HL-60/S4 (cell line): Measurements from ENCODE around the gene FDX1.

Experiments
- in situ Hi-C: fragments of 300-500 bp; cut with MboI; formaldehyde crosslinking; loops from 2 replicates; pipeline ENCODE4 v1.14.3; 2022; ENCODE audit warnings: low sequenced_read_pairs

The FDX1 gene

GRCh38 chr11:110497231-110497978 lies 67.7 kb downstream of the FDX1 start:
- in situ Hi-C loops: no loop called here

- in situ Hi-C loops: no loop called here
Observed at GRCh38 chr11:110501428-110501827, 71.7 kb downstream of the FDX1 start.

GRCh38 chr11:110505528-110506284 lies 76.0 kb downstream of the FDX1 start:
- in situ Hi-C loops: no loop called here

GRCh38 chr11:110507328-110507727 lies 77.6 kb downstream of the FDX1 start:
- in situ Hi-C loops: no loop called here

- in situ Hi-C loops: no loop called here
Observed at GRCh38 chr11:110508786-110509185, 79.0 kb downstream of the FDX1 start.

GRCh38 chr11:110509472-110509871 lies 79.7 kb downstream of the FDX1 start:
- in situ Hi-C loops: no loop called here

GRCh38 chr11:110512026-110512425 lies 82.3 kb downstream of the FDX1 start:
- in situ Hi-C loops: no loop called here

- in situ Hi-C loops: no loop called here
Observed at GRCh38 chr11:110513259-110513801, 83.6 kb downstream of the FDX1 start.

GRCh38 chr11:110513846-110514437 lies 84.2 kb downstream of the FDX1 start:
- in situ Hi-C loops: no loop called here
